Tibial nerve (tissue), 4 donors: ENCODE data around the gene SLC13A2. TPM values are rescaled to one million over a fixed set of nuclear protein-coding genes. Genes with fewer than 3 reads are reported as not detected.

Experiments
- DNase-seq, 2 donors: peaks; one replicate each; pipeline ENCODE4 v3.0.0-alpha.2; 2019; ENCODE audit warnings: low spot score in 2 of 2
- H3K27ac ChIP-seq, 4 donors: fragments of 200-600 bp; sonication (generic) in 3 of 4; one replicate each; pipeline ENCODE4 v1.5.1; 2017 to 2019; ENCODE audit warnings: mild to moderate bottlenecking in 1 of 4
- H3K27me3 ChIP-seq, 2 donors: fragments of 200-600 bp; sonication (generic) in 1 of 2; one replicate each; pipeline versions ENCODE4 v1.5.1 to v1.6.0; 2017 to 2019
- H3K36me3 ChIP-seq, 3 donors: fragments of 200-600 bp; sonication (generic); one replicate each; pipeline ENCODE4 v1.5.1; 2018 to 2019
- H3K4me1 ChIP-seq, 4 donors: fragments of 200-600 bp; sonication (generic) in 3 of 4; one replicate each; pipeline ENCODE4 v1.5.1; 2017 to 2019
- H3K4me3 ChIP-seq, 4 donors: fragments of 200-600 bp; sonication (generic) in 3 of 4; one replicate each; pipeline ENCODE4 v1.5.1; 2017 to 2019; ENCODE audit warnings: mild to moderate bottlenecking in 1 of 4, moderate library complexity in 1 of 4
- H3K9me3 ChIP-seq, 4 donors: fragments of 200-600 bp; sonication (generic) in 3 of 4; one replicate each; pipeline ENCODE4 v1.5.1; 2017 to 2019
- EP300 ChIP-seq, 2 donors: sonication (generic); formaldehyde crosslinking; IDR thresholded peaks; one replicate each; pipeline ENCODE4 v1.6.1; 2017; ENCODE audit warnings: antibody characterized with exemption in 2 of 2, mild to moderate bottlenecking in 1 of 2
- POLR2A ChIP-seq, 2 donors: fragments of 450-650 bp; IDR thresholded peaks; one replicate each; pipeline ENCODE4 v1.6.1; 2017; ENCODE audit warnings: antibody characterized with exemption in 2 of 2, mild to moderate bottlenecking in 2 of 2, moderate library complexity in 2 of 2
- WGBS, 2 donors: methylation state at CpG; one replicate each; pipeline ENCODE4 v1.1.5; 2018; 5-methylcytosine and 5-hydroxymethylcytosine counted together
- total RNA-seq, 4 donors: library from RNA; depleted of rRNA; stranded (reverse); fragments of >200 nt; gene quantifications; one replicate each; pipeline ENCODE4 v1.1.0, GENCODE V29; 2016
- TF ChIP-seq, protein P1 (sequence below), 5 experiments: fragments of 200-600 bp in 3 of 5; fragments of 450-650 bp in 2 of 5; sonication (generic) in 3 of 5; IDR thresholded peaks; one replicate each; pipeline ENCODE4 v1.5.1; 2016 to 2019; ENCODE audit warnings: antibody characterized with exemption in 5 of 5, mild to moderate bottlenecking in 3 of 5, moderate library complexity in 2 of 5

Gene SLC13A2
- total RNA-seq, 4 donors from 2014 or later, result not detected

DNA sequence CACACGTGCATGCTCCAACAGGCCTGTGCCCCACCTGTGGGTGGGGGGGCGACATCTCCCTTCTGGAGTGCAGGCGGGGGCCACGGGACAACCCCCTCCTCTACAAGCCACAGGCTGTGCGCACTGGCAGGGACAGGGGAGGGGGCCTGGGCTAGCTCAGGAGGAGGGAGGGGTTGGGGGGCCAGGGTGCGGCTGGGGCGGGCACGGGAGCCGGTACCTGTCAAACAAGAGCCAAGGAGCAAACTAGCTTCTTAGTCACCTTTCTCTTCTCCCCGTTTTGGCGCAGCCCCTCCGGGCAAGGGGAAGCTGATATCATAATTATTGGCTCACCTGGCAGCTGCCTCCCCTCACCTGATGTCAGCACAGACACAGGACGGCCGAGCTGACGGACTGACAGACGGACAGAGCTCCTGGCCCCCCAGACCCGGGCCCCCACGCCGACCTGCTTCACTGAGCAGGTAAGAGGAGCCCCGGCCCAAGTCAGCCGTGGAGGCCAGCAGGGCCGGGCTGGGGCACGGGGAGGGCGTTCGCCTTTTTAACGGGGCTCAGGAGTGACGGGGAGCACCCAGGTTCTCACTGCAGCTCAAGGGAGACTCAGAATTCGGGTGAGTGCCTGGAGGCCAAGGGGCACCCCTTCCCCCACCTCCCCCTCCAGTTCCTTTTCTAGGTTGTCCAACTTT, 32.7 kb downstream of the SLC13A2 start, which contains the start of gene FOXN1:
Gene FOXN1 (plus strand): TSS at position 363 of the 680 bp plus-strand sequence. CDS start 17,622 bp downstream, outside the sequence.
- Histone ChIP-seq H3K27me3 (peaks cover 0 to 51% of the 10 kb centered on the region in 2 donors), H3K36me3 (no peaks in the 10 kb centered on the region), H3K9me3 (no peaks in the 10 kb centered on the region), H3K27ac (no peak within 1 kb of the TSS), H3K4me1 (peaks cover 0 to 4% (median 0%) of the 10 kb centered on the region in 4 donors), H3K4me3 (no peak within 1 kb of the TSS)
- DNase-seq, result no peak
- 78 to 82% methylated on average over 20 to 28 of the region's 28 CpGs for WGBS, 2 donors
- TF ChIP-seq, protein P1, sequence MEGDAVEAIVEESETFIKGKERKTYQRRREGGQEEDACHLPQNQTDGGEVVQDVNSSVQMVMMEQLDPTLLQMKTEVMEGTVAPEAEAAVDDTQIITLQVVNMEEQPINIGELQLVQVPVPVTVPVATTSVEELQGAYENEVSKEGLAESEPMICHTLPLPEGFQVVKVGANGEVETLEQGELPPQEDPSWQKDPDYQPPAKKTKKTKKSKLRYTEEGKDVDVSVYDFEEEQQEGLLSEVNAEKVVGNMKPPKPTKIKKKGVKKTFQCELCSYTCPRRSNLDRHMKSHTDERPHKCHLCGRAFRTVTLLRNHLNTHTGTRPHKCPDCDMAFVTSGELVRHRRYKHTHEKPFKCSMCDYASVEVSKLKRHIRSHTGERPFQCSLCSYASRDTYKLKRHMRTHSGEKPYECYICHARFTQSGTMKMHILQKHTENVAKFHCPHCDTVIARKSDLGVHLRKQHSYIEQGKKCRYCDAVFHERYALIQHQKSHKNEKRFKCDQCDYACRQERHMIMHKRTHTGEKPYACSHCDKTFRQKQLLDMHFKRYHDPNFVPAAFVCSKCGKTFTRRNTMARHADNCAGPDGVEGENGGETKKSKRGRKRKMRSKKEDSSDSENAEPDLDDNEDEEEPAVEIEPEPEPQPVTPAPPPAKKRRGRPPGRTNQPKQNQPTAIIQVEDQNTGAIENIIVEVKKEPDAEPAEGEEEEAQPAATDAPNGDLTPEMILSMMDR (IDR thresholded peaks at IDR 0.05), result no peak
- TF ChIP-seq EP300 (IDR thresholded peaks at IDR 0.05) (no peak), POLR2A (IDR thresholded peaks at IDR 0.05) (no peak)

DNA sequence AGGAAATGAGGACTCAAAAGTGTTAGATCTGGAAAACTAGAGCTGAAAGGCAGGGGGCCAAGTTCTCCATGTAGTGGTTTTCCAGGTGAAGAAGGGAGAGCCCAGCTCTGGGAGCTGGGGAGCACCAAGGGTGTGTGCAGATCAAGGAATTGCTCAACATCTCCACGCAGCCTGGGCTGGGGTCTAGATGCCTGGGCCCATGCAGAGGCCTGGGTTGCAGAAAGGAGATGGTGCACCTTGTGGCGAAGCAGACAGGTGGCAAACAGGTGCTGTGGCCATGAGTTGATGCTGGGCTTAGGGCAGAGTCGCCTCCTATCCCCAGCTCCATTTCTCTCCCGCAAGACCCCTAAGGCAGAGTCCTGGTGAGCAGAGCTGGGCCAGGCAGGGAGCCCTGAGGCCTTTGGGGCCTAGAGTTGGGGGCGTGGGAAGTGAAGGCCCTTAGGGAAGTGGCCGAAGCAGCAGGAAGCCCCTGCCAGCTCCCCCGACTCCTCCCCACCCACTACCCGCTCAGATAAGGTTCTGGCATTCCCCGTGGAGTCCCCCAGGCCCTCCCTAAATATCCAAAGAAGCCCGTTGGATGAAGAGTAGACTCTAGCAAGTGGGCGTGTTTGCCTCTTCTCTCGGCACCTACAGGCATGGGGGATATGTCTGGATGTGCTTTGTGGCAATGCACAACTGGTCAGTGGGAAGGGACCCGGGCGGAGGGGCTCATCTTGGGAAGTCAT, 33.5 kb downstream of the SLC13A2 start:
- Histone ChIP-seq H3K27ac (no peak overlapping the region), H3K9me3 (no peaks in the 10 kb centered on the region), H3K36me3 (no peaks in the 10 kb centered on the region), H3K4me3 (no peak overlapping the region), H3K4me1 (peaks cover 0 to 4% (median 0%) of the 10 kb centered on the region in 4 donors), H3K27me3 (peaks cover 0 to 59% of the 10 kb centered on the region in 2 donors)
- 71 to 73% methylated on average over 12 to 14 of the region's 14 CpGs for WGBS, 2 donors
- TF ChIP-seq, protein P1 (IDR thresholded peaks at IDR 0.05), result no peak
- TF ChIP-seq POLR2A (IDR thresholded peaks at IDR 0.05) (no peak), EP300 (IDR thresholded peaks at IDR 0.05) (no peak)
- no peak for DNase-seq

DNA sequence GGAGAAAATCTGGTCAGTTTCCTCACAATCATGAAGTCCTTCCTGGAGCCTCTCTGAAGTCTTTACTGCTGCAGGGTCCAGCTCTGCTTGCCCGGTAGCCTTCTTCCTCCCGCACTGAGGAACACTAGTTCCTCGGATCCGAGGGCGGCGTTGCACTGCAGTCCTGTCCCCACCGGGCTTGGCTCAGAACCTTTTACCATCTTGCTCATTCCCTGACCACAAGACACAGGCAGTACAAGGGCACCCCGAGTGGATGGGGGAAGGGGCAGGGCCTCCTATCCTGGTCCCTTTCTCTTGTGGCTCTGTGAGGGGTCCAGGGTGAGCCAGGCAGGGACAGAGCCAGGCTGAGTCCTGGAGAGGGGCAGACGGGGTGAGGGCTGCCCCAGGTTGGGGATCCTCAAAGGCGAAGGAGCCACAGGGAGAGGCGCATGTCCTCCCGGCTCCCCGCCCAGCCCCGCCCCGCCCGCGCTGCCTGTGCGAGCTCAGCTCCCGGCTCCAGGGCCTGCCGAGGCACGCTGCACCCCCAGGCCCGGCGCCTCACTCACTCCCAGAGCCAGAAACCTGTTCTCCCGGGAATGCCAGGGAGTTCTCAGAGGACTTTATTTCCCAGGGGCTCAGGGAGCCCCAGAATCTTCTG, 34.2 kb downstream of the SLC13A2 start:
- TF ChIP-seq POLR2A (IDR thresholded peaks at IDR 0.05), result no peak
- no peak for TF ChIP-seq EP300 (IDR thresholded peaks at IDR 0.05)
- TF ChIP-seq, protein P1 (IDR thresholded peaks at IDR 0.05), result no peak
- H3K4me3 ChIP-seq, result no peak overlapping the region
- peaks cover 0 to 4% (median 0%) of the 10 kb centered on the region in 4 donors for H3K4me1 ChIP-seq
- DNase-seq, result no peak
- H3K27me3 ChIP-seq, result peaks cover 0 to 66% of the 10 kb centered on the region in 2 donors
- no peaks in the 10 kb centered on the region for H3K9me3 ChIP-seq
- H3K27ac ChIP-seq, result no peak overlapping the region
- no peaks in the 10 kb centered on the region for H3K36me3 ChIP-seq
- WGBS, 2 donors, result 15 to 29% methylated on average over 20 to 22 of the region's 24 CpGs

DNA sequence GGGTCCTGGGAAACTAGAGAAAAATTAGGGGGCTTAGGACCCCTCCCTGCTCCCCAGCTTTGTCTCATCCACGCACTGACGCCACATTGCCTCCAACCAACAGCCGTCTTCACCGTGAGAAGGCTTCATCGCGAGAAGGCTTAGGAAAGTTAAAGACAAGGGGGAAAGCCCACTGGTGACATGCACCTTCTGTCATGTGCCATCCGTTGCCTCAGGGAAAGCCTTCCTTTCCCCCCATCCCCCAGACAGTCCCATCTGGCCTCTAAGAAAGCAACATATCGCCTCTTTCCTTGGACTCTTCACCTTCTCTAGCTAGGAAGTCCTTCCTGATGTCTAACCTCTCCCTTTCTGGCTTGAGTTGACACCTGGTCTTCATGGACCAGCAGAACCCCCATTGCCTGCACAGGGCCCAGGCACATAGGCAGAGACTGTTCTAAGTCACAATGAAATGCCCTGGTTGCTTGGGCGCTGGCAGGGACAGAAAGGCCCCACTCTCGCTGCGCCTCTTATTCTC, 34.8 kb downstream of the SLC13A2 start:
- Histone ChIP-seq H3K4me3 (no peak overlapping the region), H3K9me3 (no peaks in the 10 kb centered on the region), H3K27me3 (peaks cover 0 to 72% of the 10 kb centered on the region in 2 donors), H3K36me3 (no peaks in the 10 kb centered on the region), H3K4me1 (peaks cover 0 to 4% (median 0%) of the 10 kb centered on the region in 4 donors), H3K27ac (no peak overlapping the region)
- WGBS, 2 donors, result 61 to 68% methylated on average over 10 to 11 of the region's 11 CpGs
- DNase-seq, result no peak
- TF ChIP-seq, protein P1 (IDR thresholded peaks at IDR 0.05), result no peak
- TF ChIP-seq EP300 (IDR thresholded peaks at IDR 0.05), result no peak
- no peak for TF ChIP-seq POLR2A (IDR thresholded peaks at IDR 0.05)
